Activated T-cell treated with anti-CD3 and anti-CD28 coated beads, Interleukin-2, amount 50 U/mL, for 24 hours (primary cell): ENCODE measurements around the gene TRAPPC10.

ENCODE experiments used
- DNase-seq: peaks from one replicate; pipeline ENCODE4 v3.0.0-alpha.2; 2020
- H3K27ac Mint-ChIP-seq: 2 replicates; pipeline ENCODE4 v1.8.0; 2020; ENCODE audit warnings: mild to moderate bottlenecking, mixed read lengths
- H3K27me3 Mint-ChIP-seq: 2 replicates; pipeline ENCODE4 v1.8.0; 2020; ENCODE audit warnings: mixed read lengths
- H3K36me3 Mint-ChIP-seq: 2 replicates; pipeline ENCODE4 v1.8.0; 2020; ENCODE audit warnings: low read depth, mixed read lengths
- H3K4me1 Mint-ChIP-seq: 2 replicates; pipeline ENCODE4 v1.8.0; 2020; ENCODE audit warnings: low read depth, mixed read lengths
- H3K4me3 Mint-ChIP-seq: 2 replicates; pipeline ENCODE4 v1.8.0; 2020; ENCODE audit warnings: mild to moderate bottlenecking, moderate library complexity, mixed read lengths
- H3K9me3 Mint-ChIP-seq: 2 replicates; pipeline ENCODE4 v1.8.0; 2020; ENCODE audit warnings: mixed read lengths

The TRAPPC10 gene

GRCh38 chr21:44005071-44005470 is 7.0 kb upstream of the TRAPPC10 start:
- no peaks in the 10 kb centered on the region for H3K36me3 Mint-ChIP-seq
- no peak overlapping the region for H3K27ac Mint-ChIP-seq

GRCh38 chr21:44005593-44005992 is 6.5 kb upstream of the TRAPPC10 start:
- Mint-ChIP-seq H3K27ac (no peak overlapping the region), H3K4me1 (peaks cover 2% of the 10 kb centered on the region), H3K4me3 (no peak overlapping the region), H3K36me3 (no peaks in the 10 kb centered on the region), H3K9me3 (no peaks in the 10 kb centered on the region), H3K27me3 (no peaks in the 10 kb centered on the region)
- no peak for DNase-seq

More at GRCh38 chr21:44005071-44005470, 7.0 kb upstream of the TRAPPC10 start:
- Mint-ChIP-seq H3K4me1 (no peaks in the 10 kb centered on the region), H3K9me3 (no peaks in the 10 kb centered on the region), H3K4me3 (no peak overlapping the region), H3K27me3 (no peaks in the 10 kb centered on the region)
- DNase-seq: no peak

- H3K4me3 Mint-ChIP-seq: no peak overlapping the region
- H3K9me3 Mint-ChIP-seq: no peaks in the 10 kb centered on the region
- H3K27ac Mint-ChIP-seq: no peak overlapping the region
- peaks cover 6% of the 10 kb centered on the region for H3K4me1 Mint-ChIP-seq
- DNase-seq: no peak
- H3K36me3 Mint-ChIP-seq: peaks cover 1% of the 10 kb centered on the region
- H3K27me3 Mint-ChIP-seq: no peaks in the 10 kb centered on the region
Observed at GRCh38 chr21:44006017-44006619, 6.0 kb upstream of the TRAPPC10 start.

- H3K27ac Mint-ChIP-seq: no peak overlapping the region
- H3K36me3 Mint-ChIP-seq: peaks cover 4% of the 10 kb centered on the region
- no peaks in the 10 kb centered on the region for H3K27me3 Mint-ChIP-seq
- no peak for DNase-seq
- H3K4me3 Mint-ChIP-seq: no peak overlapping the region
- H3K9me3 Mint-ChIP-seq: no peaks in the 10 kb centered on the region
- peaks cover 9% of the 10 kb centered on the region for H3K4me1 Mint-ChIP-seq
Observed at GRCh38 chr21:44006656-44007055, 5.5 kb upstream of the TRAPPC10 start.

GRCh38 chr21:44010429-44010828 is 1.7 kb upstream of the TRAPPC10 start:
- no peaks in the 10 kb centered on the region for H3K9me3 Mint-ChIP-seq
- no peak for DNase-seq
- peak overlapping the region; percentile 84 for H3K4me3 Mint-ChIP-seq
- peak overlapping the region; percentile 19 for H3K27ac Mint-ChIP-seq
- H3K4me1 Mint-ChIP-seq: peaks cover 31% of the 10 kb centered on the region
- H3K27me3 Mint-ChIP-seq: no peaks in the 10 kb centered on the region
- H3K36me3 Mint-ChIP-seq: peaks cover 26% of the 10 kb centered on the region

- Mint-ChIP-seq H3K9me3 (no peaks in the 10 kb centered on the region), H3K4me3 (peak overlapping the region; percentile 84), H3K4me1 (peaks cover 38% of the 10 kb centered on the region), H3K27ac (peak overlapping the region; percentile 94), H3K36me3 (peaks cover 30% of the 10 kb centered on the region), H3K27me3 (no peaks in the 10 kb centered on the region)
- DNase-seq: no peak
Observed at GRCh38 chr21:44011123-44011522, 986 bp upstream of the TRAPPC10 start.

- H3K9me3 Mint-ChIP-seq: no peaks in the 10 kb centered on the region
- peak overlapping the region; percentile 96 for H3K27ac Mint-ChIP-seq
- no peaks in the 10 kb centered on the region for H3K27me3 Mint-ChIP-seq
- H3K4me1 Mint-ChIP-seq: peaks cover 51% of the 10 kb centered on the region
- DNase-seq: peak; percentile 91
- H3K36me3 Mint-ChIP-seq: peaks cover 39% of the 10 kb centered on the region
- H3K4me3 Mint-ChIP-seq: peak overlapping the region; percentile 94
Observed at GRCh38 chr21:44012474-44013379, 618 bp downstream of the TRAPPC10 start.

- H3K27ac Mint-ChIP-seq: peak overlapping the region; percentile 96
- H3K4me1 Mint-ChIP-seq: peaks cover 59% of the 10 kb centered on the region
- no peaks in the 10 kb centered on the region for H3K27me3 Mint-ChIP-seq
- peak; percentile 45 for DNase-seq
- H3K36me3 Mint-ChIP-seq: peaks cover 43% of the 10 kb centered on the region
- H3K4me3 Mint-ChIP-seq: peak overlapping the region; percentile 94
- no peaks in the 10 kb centered on the region for H3K9me3 Mint-ChIP-seq
Observed at GRCh38 chr21:44013380-44014088, 1.4 kb downstream of the TRAPPC10 start.

GRCh38 chr21:44017601-44018000 is 5.5 kb downstream of the TRAPPC10 start:
- peak overlapping the region; percentile 84 for H3K27ac Mint-ChIP-seq
- peaks cover 86% of the 10 kb centered on the region for H3K4me1 Mint-ChIP-seq
- no peaks in the 10 kb centered on the region for H3K27me3 Mint-ChIP-seq
- no peak overlapping the region for H3K4me3 Mint-ChIP-seq
- no peak for DNase-seq
- H3K9me3 Mint-ChIP-seq: no peaks in the 10 kb centered on the region
- peaks cover 54% of the 10 kb centered on the region for H3K36me3 Mint-ChIP-seq

- Mint-ChIP-seq H3K27ac (peak overlapping the region; percentile 84), H3K27me3 (no peaks in the 10 kb centered on the region), H3K9me3 (no peaks in the 10 kb centered on the region), H3K4me3 (no peak overlapping the region), H3K4me1 (peaks cover 89% of the 10 kb centered on the region), H3K36me3 (peaks cover 53% of the 10 kb centered on the region)
- DNase-seq: no peak
Observed at GRCh38 chr21:44018127-44018526, 6.0 kb downstream of the TRAPPC10 start.

- Mint-ChIP-seq H3K36me3 (peaks cover 53% of the 10 kb centered on the region), H3K27ac (peak overlapping the region; percentile 84), H3K4me1 (peaks cover 89% of the 10 kb centered on the region), H3K9me3 (no peaks in the 10 kb centered on the region), H3K27me3 (no peaks in the 10 kb centered on the region), H3K4me3 (peak overlapping the region; percentile 27)
- DNase-seq: peak; percentile 28
Observed at GRCh38 chr21:44018813-44019567, 6.9 kb downstream of the TRAPPC10 start.

- Mint-ChIP-seq H3K36me3 (peaks cover 50% of the 10 kb centered on the region), H3K4me1 (peaks cover 88% of the 10 kb centered on the region), H3K27ac (peak overlapping the region; percentile 84), H3K9me3 (no peaks in the 10 kb centered on the region), H3K4me3 (no peak overlapping the region), H3K27me3 (no peaks in the 10 kb centered on the region)
- DNase-seq: peak; percentile 20
Observed at GRCh38 chr21:44019568-44019958, 7.5 kb downstream of the TRAPPC10 start.

- no peaks in the 10 kb centered on the region for H3K27me3 Mint-ChIP-seq
- H3K4me1 Mint-ChIP-seq: peaks cover 89% of the 10 kb centered on the region
- H3K36me3 Mint-ChIP-seq: peaks cover 45% of the 10 kb centered on the region
- H3K4me3 Mint-ChIP-seq: no peak overlapping the region
- no peaks in the 10 kb centered on the region for H3K9me3 Mint-ChIP-seq
- DNase-seq: peak; percentile 5
- peak overlapping the region; percentile 84 for H3K27ac Mint-ChIP-seq
Observed at GRCh38 chr21:44020551-44020950, 8.4 kb downstream of the TRAPPC10 start.

- H3K4me3 Mint-ChIP-seq: no peak overlapping the region
- H3K27ac Mint-ChIP-seq: peak overlapping the region; percentile 63
- no peaks in the 10 kb centered on the region for H3K27me3 Mint-ChIP-seq
- no peak for DNase-seq
- peaks cover 43% of the 10 kb centered on the region for H3K36me3 Mint-ChIP-seq
- H3K4me1 Mint-ChIP-seq: peaks cover 89% of the 10 kb centered on the region
- H3K9me3 Mint-ChIP-seq: no peaks in the 10 kb centered on the region
Observed at GRCh38 chr21:44021064-44021463, 9.0 kb downstream of the TRAPPC10 start.
